IMR-90 (cell line): ENCODE measurements around the gene PPM1M. TPM values are rescaled to one million over a fixed set of nuclear protein-coding genes. Genes with fewer than 3 reads are reported as not detected.

Experiments used
- ATAC-seq: fragments of 200-7000 bp; cut with Tn5 transposase; 2 replicates; pipeline ENCODE4 v1.9.1; 2020; ENCODE audit warnings: low read depth, mild to moderate bottlenecking, moderate library complexity
- BruUV-seq: library from RNA; stranded (reverse); fragments of 400-500 nt; replicated peaks from 2 replicates; lab custom pipeline; 2021; lab: Mats Ljungman, UMichigan
- CTCF ChIA-PET: fragments of 300-600 bp; formaldehyde crosslinking; extraction: SDS; loops from one replicate; lab custom pipeline; 2021; ENCODE audit warnings: antibody characterized with exemption; lab: Yijun Ruan, JAX
- POLR2A ChIA-PET: fragments of 300-600 bp; sonication (Branson Sonifier 250); formaldehyde crosslinking; loops from one replicate; lab custom pipeline; 2022; ENCODE audit warnings: antibody characterized with exemption; ENCODE audit not compliant: unreplicated experiment; lab: Charles Lee
- DNase-seq: peaks from one replicate; pipeline ENCODE4 v3.0.0; 2013
- H2AFZ ChIP-seq: replicated peaks from 2 replicates; pipeline ENCODE3; 2013; ENCODE audit warnings: low read length, mild to moderate bottlenecking; ENCODE audit not compliant: poor library complexity
- H2AK5ac ChIP-seq: 2 replicates; pipeline ENCODE4 v1.6.1; 2013; ENCODE audit warnings: low read depth, low read length, inconsistent platforms
- H2AK9ac ChIP-seq: replicated peaks from 2 replicates; pipeline ENCODE3; 2013; ENCODE audit warnings: mild to moderate bottlenecking, low read depth, low read length, moderate library complexity; ENCODE audit not compliant: poor library complexity
- H2BK120ac ChIP-seq: 2 replicates; pipeline ENCODE4 v1.6.1; 2013; ENCODE audit warnings: low read depth, low read length, inconsistent platforms
- H2BK15ac ChIP-seq: 3 replicates; pipeline ENCODE4 v1.6.1; 2013; ENCODE audit warnings: low read depth, low read length, inconsistent platforms
- H2BK20ac ChIP-seq: 2 replicates; pipeline ENCODE4 v1.6.1; 2013; ENCODE audit warnings: low read depth, mild to moderate bottlenecking, inconsistent platforms, low read length, moderate library complexity
- H2BK5ac ChIP-seq: 2 replicates; pipeline ENCODE4 v1.6.1; 2013; ENCODE audit warnings: mild to moderate bottlenecking, low read depth, low read length, inconsistent platforms; ENCODE audit not compliant: poor library complexity, severe bottlenecking
- H3K14ac ChIP-seq: replicated peaks from 2 replicates; pipeline ENCODE4 v1.6.1; 2013; ENCODE audit warnings: low read depth, low read length, inconsistent platforms
- H3K18ac ChIP-seq: 2 replicates; pipeline ENCODE4 v1.6.1; 2013; ENCODE audit warnings: low read depth, low read length, control low read depth
- H3K23ac ChIP-seq: 2 replicates; pipeline ENCODE4 v1.6.1; 2013; ENCODE audit warnings: low read depth, low read length, inconsistent platforms
- H3K27ac ChIP-seq: 2 replicates; pipeline ENCODE4 v1.5.1; 2013; ENCODE audit warnings: mild to moderate bottlenecking, control low read depth, low read length; ENCODE audit not compliant: insufficient read depth
- H3K27me3 ChIP-seq: 2 replicates; pipeline ENCODE4 v1.6.1; 2013; ENCODE audit warnings: low read length; ENCODE audit not compliant: control insufficient read depth, insufficient read depth
- H3K36me3 ChIP-seq: 2 replicates; pipeline ENCODE4 v1.6.1; 2013; ENCODE audit warnings: low read length, mixed read lengths; ENCODE audit not compliant: control insufficient read depth, insufficient read depth
- H3K4ac ChIP-seq: 2 replicates; pipeline ENCODE4 v1.6.1; 2013; ENCODE audit warnings: low read depth, low read length, inconsistent platforms
- H3K4me1 ChIP-seq: 2 replicates; pipeline ENCODE4 v1.6.1; 2013; ENCODE audit warnings: low read length, mixed read lengths; ENCODE audit not compliant: control insufficient read depth, insufficient read depth
- H3K4me2 ChIP-seq: 2 replicates; pipeline ENCODE4 v1.6.1; 2013; ENCODE audit warnings: low read depth, mild to moderate bottlenecking, control low read depth, low read length, moderate library complexity
- H3K4me3 ChIP-seq: 2 replicates; pipeline ENCODE4 v1.5.1; 2013; ENCODE audit warnings: low read depth, mild to moderate bottlenecking, control low read depth, low read length, moderate library complexity; ENCODE audit not compliant: insufficient read depth
- H3K56ac ChIP-seq: 2 replicates; pipeline ENCODE4 v1.6.1; 2013; ENCODE audit warnings: low read length, inconsistent platforms; ENCODE audit not compliant: insufficient read depth; ENCODE audit errors: extremely low read depth
- H3K79me1 ChIP-seq, 2 experiments: 2 replicates each; pipeline ENCODE4 v1.6.1; 2013; ENCODE audit warnings: low read length in 2 of 2, inconsistent platforms in 1 of 2, low read depth in 1 of 2
- H3K9ac ChIP-seq: 2 replicates; pipeline ENCODE4 v1.6.1; 2013; ENCODE audit warnings: low read depth, low read length, control low read depth
- H3K9me1 ChIP-seq: 2 replicates; pipeline ENCODE4 v1.6.1; 2013; ENCODE audit warnings: low read length, inconsistent platforms; ENCODE audit not compliant: insufficient read depth
- H3K9me3 ChIP-seq: 2 replicates; pipeline ENCODE4 v1.6.1; 2013; ENCODE audit warnings: low read length; ENCODE audit not compliant: control insufficient read depth, insufficient read depth
- H4K20me1 ChIP-seq: 2 replicates; pipeline ENCODE4 v1.6.1; 2013; ENCODE audit warnings: low read length, inconsistent platforms; ENCODE audit not compliant: insufficient read depth
- H4K5ac ChIP-seq: 2 replicates; pipeline ENCODE4 v1.6.1; 2013; ENCODE audit warnings: mild to moderate bottlenecking, low read depth, low read length, control low read depth
- H4K8ac ChIP-seq, 2 experiments: 2 replicates each; pipeline ENCODE4 v1.6.1; 2013; ENCODE audit warnings: low read depth in 2 of 2, low read length in 2 of 2, control low read depth in 1 of 2, inconsistent platforms in 1 of 2
- H4K91ac ChIP-seq: 2 replicates; pipeline ENCODE4 v1.6.1; 2013; ENCODE audit warnings: low read depth, low read length, inconsistent platforms; ENCODE audit not compliant: insufficient read depth
- BHLHE40 ChIP-seq: fragments of 150-350 bp; IDR thresholded peaks from 2 replicates; pipeline ENCODE4 v1.6.1; 2016; ENCODE audit warnings: mild to moderate bottlenecking, low read depth, low read length
- CEBPB ChIP-seq: IDR thresholded peaks from 2 replicates; pipeline ENCODE4 v1.6.1; 2012; ENCODE audit warnings: low read depth, low read length, improper control_type of control experiment
- CHD1 ChIP-seq: IDR thresholded peaks from 2 replicates; pipeline ENCODE4 v1.6.1; 2012; ENCODE audit warnings: low read depth, low read length, improper control_type of control experiment
- CTCF ChIP-seq: conservative IDR thresholded peaks from 2 replicates; pipeline ENCODE4 v1.5.1; 2012; ENCODE audit warnings: mild to moderate bottlenecking, low read depth, low read length, improper control_type of control experiment
- FOS ChIP-seq: fragments of 150-350 bp; IDR thresholded peaks from 2 replicates; pipeline ENCODE4 v1.6.1; 2016; ENCODE audit warnings: low read depth, low read length
- MAFK ChIP-seq: IDR thresholded peaks from 2 replicates; pipeline ENCODE4 v1.6.1; 2012; ENCODE audit warnings: low read depth, low read length, improper control_type of control experiment
- MAZ ChIP-seq: IDR thresholded peaks from 2 replicates; pipeline ENCODE4 v1.6.1; 2012; ENCODE audit warnings: low read depth, mild to moderate bottlenecking, low read length, improper control_type of control experiment, moderate library complexity, borderline replicate concordance
- MXI1 ChIP-seq: IDR thresholded peaks from 2 replicates; pipeline ENCODE4 v1.6.1; 2012; ENCODE audit warnings: low read depth, mild to moderate bottlenecking, low read length, moderate library complexity, borderline replicate concordance
- NFE2L2 ChIP-seq: fragments of 150-350 bp; IDR thresholded peaks from 2 replicates; pipeline ENCODE4 v1.6.1; 2016; ENCODE audit warnings: low read depth, mild to moderate bottlenecking, low read length
- POLR2A ChIP-seq: IDR thresholded peaks from 2 replicates; pipeline ENCODE4 v1.6.1; 2012; ENCODE audit warnings: mild to moderate bottlenecking, low read depth, low read length
- RAD21 ChIP-seq: IDR thresholded peaks from 2 replicates; pipeline ENCODE4 v1.6.1; 2012; ENCODE audit warnings: low read length, improper control_type of control experiment
- RCOR1 ChIP-seq: IDR thresholded peaks from 2 replicates; pipeline ENCODE4 v1.6.1; 2012; ENCODE audit warnings: mild to moderate bottlenecking, low read length, improper control_type of control experiment; ENCODE audit not compliant: insufficient replicate concordance
- RFX5 ChIP-seq: IDR thresholded peaks from 2 replicates; pipeline ENCODE4 v1.8.0; 2012; ENCODE audit warnings: low read depth, mild to moderate bottlenecking, low read length, moderate library complexity
- SMC3 ChIP-seq: fragments of 150-350 bp; IDR thresholded peaks from 2 replicates; pipeline ENCODE4 v1.6.1; 2016; ENCODE audit warnings: low read depth, mild to moderate bottlenecking, antibody characterized with exemption, low read length, moderate library complexity
- dilution Hi-C: fragments of 300-500 bp; cut with HindIII; formaldehyde crosslinking; loops from one replicate; pipeline ENCODE4 v1.14.3; 2018; ENCODE audit warnings: low sequenced_read_pairs; ENCODE audit not compliant: unreplicated experiment
- in situ Hi-C: fragments of 300-500 bp; cut with MboI; formaldehyde crosslinking; loops from 3 replicates; pipeline ENCODE4 v1.14.3; 2019; ENCODE audit warnings: low sequenced_read_pairs, inconsistent platforms, mixed read lengths
- intact Hi-C: fragments of 100-400 bp; cut with micrococcal nuclease; formaldehyde crosslinking; loops from 2 replicates; pipeline ENCODE4 v1.10.0; 2022
- polyA plus RNA-seq, 3 experiments: library from polyadenylated mRNA; depleted of rRNA; stranded (reverse); fragments of >200 nt; gene quantifications; 2 replicates each; pipeline ENCODE4 v1.2.3, GENCODE V29; 2012; ENCODE audit warnings: low replicate concordance in 1 of 3
- total RNA-seq: library from RNA; depleted of rRNA; stranded (reverse); fragments of >200 nt; gene quantifications from 2 replicates; pipeline ENCODE4 v1.2.3, GENCODE V29; 2012
- TF ChIP-seq, protein P1 (sequence below): fragments of 150-350 bp; IDR thresholded peaks from 2 replicates; pipeline ENCODE4 v1.6.1; 2016; ENCODE audit warnings: low read depth, mild to moderate bottlenecking, low read length, moderate library complexity, borderline replicate concordance
- TF ChIP-seq, protein P2 (sequence below): fragments of 150-350 bp; IDR thresholded peaks from 2 replicates; pipeline ENCODE4 v1.6.1; 2017; ENCODE audit warnings: mild to moderate bottlenecking, antibody characterized with exemption, low read length, low read depth

PPM1M gene
- total and polyA plus RNA-seq, 2 of the 4 experiments (the other 2 are of a cell fraction), result 12.2 to 18.1 TPM

- H3K27me3 ChIP-seq, result no peaks in the 10 kb centered on the region
- H3K4me1 ChIP-seq, result no peaks in the 10 kb centered on the region
- no peaks in the 10 kb centered on the region for H3K9me3 ChIP-seq
- H3K79me1 ChIP-seq, result peaks cover 32 to 56% of the 10 kb centered on the region in 2 experiments
- peaks cover 16% of the 10 kb centered on the region; the same call in 1 of the 2 replicates for H4K20me1 ChIP-seq
- H2BK5ac ChIP-seq, result no peak overlapping the region
- no peak overlapping the region for H4K8ac ChIP-seq
- no peak overlapping the region for H4K91ac ChIP-seq
- no peak overlapping the region for H3K14ac ChIP-seq
- intact Hi-C loops (loop anchor here (2.0 kb wide), 1 partner anchor 14 kb away; no protein-coding TSS in a partner anchor), dilution Hi-C loops (no loop called here), in situ Hi-C loops (no loop called here)
- H3K23ac ChIP-seq, result peak overlapping the region; percentile 1; the same call in 1 of the 2 replicates
- H3K4me2 ChIP-seq, result no peak overlapping the region
- no peak overlapping the region for H2AFZ ChIP-seq
- no peak for DNase-seq
- H3K18ac ChIP-seq, result no peak overlapping the region
- ATAC-seq, result no peak
- H2AK9ac ChIP-seq, result no peak overlapping the region
- ChIA-PET POLR2A (no interaction called here), CTCF (no interaction called here)
- TF ChIP-seq MXI1 (no peak), RFX5 (no peak), MAZ (no peak), MAFK (no peak), CEBPB (no peak), POLR2A (no peak), RCOR1 (no peak), FOS (no peak), CHD1 (no peak), NFE2L2 (no peak), CTCF (no peak), BHLHE40 (no peak), RAD21 (no peak), SMC3 (no peak)
- TF ChIP-seq, protein P1, sequence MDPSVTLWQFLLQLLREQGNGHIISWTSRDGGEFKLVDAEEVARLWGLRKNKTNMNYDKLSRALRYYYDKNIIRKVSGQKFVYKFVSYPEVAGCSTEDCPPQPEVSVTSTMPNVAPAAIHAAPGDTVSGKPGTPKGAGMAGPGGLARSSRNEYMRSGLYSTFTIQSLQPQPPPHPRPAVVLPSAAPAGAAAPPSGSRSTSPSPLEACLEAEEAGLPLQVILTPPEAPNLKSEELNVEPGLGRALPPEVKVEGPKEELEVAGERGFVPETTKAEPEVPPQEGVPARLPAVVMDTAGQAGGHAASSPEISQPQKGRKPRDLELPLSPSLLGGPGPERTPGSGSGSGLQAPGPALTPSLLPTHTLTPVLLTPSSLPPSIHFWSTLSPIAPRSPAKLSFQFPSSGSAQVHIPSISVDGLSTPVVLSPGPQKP, result no peak
- TF ChIP-seq, protein P2, sequence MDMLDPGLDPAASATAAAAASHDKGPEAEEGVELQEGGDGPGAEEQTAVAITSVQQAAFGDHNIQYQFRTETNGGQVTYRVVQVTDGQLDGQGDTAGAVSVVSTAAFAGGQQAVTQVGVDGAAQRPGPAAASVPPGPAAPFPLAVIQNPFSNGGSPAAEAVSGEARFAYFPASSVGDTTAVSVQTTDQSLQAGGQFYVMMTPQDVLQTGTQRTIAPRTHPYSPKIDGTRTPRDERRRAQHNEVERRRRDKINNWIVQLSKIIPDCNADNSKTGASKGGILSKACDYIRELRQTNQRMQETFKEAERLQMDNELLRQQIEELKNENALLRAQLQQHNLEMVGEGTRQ, result no peak
- no peaks in the 10 kb centered on the region for H3K9me1 ChIP-seq
- no peak overlapping the region for H3K9ac ChIP-seq
- H3K56ac ChIP-seq, result no peak overlapping the region
- H3K4me3 ChIP-seq, result no peak overlapping the region
- no peak overlapping the region for H2BK20ac ChIP-seq
- H3K27ac ChIP-seq, result no peak overlapping the region
- H3K36me3 ChIP-seq, result peaks cover 59% of the 10 kb centered on the region
- H2BK120ac ChIP-seq, result no peak overlapping the region
- BruUV-seq, result no TSS peak
- no peak overlapping the region for H2BK15ac ChIP-seq
- H3K4ac ChIP-seq, result no peak overlapping the region
- H4K5ac ChIP-seq, result no peak overlapping the region
- H2AK5ac ChIP-seq, result no peak overlapping the region
Measured at GRCh38 chr3:52262447-52262846, 16.9 kb downstream of the PPM1M start.
